Left ventricle myocardium inferior (tissue), 1 donor: Measurements from ENCODE around the gene TLE1. TPM values are rescaled to one million over a fixed set of nuclear protein-coding genes. Genes with fewer than 3 reads are reported as not detected.

Experiments used
- DNase-seq: peaks from one replicate; pipeline ENCODE4 v3.0.0-alpha.2; 2020
- H3K27ac ChIP-seq: fragments of 200-600 bp; replicated peaks from 2 replicates; pipeline ENCODE4 v1.8.0; 2021
- H3K27me3 ChIP-seq: fragments of 200-600 bp; 2 replicates; pipeline ENCODE4 v1.8.0; 2021; ENCODE audit warnings: low read depth
- H3K36me3 ChIP-seq: fragments of 200-600 bp; 2 replicates; pipeline ENCODE4 v1.8.0; 2021
- H3K4me1 ChIP-seq: fragments of 200-600 bp; 2 replicates; pipeline ENCODE4 v1.8.0; 2021
- H3K4me3 ChIP-seq: fragments of 200-600 bp; 2 replicates; pipeline ENCODE4 v1.8.0; 2021; ENCODE audit warnings: mild to moderate bottlenecking, moderate library complexity
- H3K9me3 ChIP-seq: fragments of 200-600 bp; replicated peaks from 2 replicates; pipeline ENCODE4 v1.8.0; 2021
- CTCF ChIP-seq: fragments of 200-600 bp; IDR thresholded peaks from 2 replicates; pipeline ENCODE4 v1.8.0; 2021; ENCODE audit warnings: antibody characterized with exemption, mild to moderate bottlenecking, borderline replicate concordance
- intact Hi-C: fragments of 100-400 bp; cut with micrococcal nuclease; formaldehyde crosslinking; loops from one replicate; pipeline ENCODE4 v1.11.0; 2022
- total RNA-seq: library from RNA; stranded (reverse); fragmentation: NEBNext Ultra II Directional; extraction: Animal tissue kit (Norgen Biotek cat#: 25700); gene quantifications from one replicate; pipeline ENCODE4 v1.2.1, GENCODE V29; 2021
- donor health status: DM: no; HTN: yes; CAD: no; lungs with severe emphysema.

The TLE1 gene
- total RNA-seq, 1 donor from 2014 or later: 8.5 TPM

- TF ChIP-seq CTCF: no peak
- no peak for DNase-seq
- intact Hi-C loops: no loop called here
Measured at GRCh38 chr9:81559197-81559596, 130.2 kb downstream of the TLE1 start.

GRCh38 chr9:81558091-81558830 is 131.1 kb downstream of the TLE1 start:
- Histone ChIP-seq H3K9me3 (no peaks in the 10 kb centered on the region), H3K27me3 (peaks cover 5% of the 10 kb centered on the region), H3K4me3 (no peak overlapping the region), H3K36me3 (no peaks in the 10 kb centered on the region), H3K4me1 (peaks cover 26% of the 10 kb centered on the region), H3K27ac (peak overlapping the region; percentile 45)
- intact Hi-C loops: no loop called here
- no peak for DNase-seq
- no peak for TF ChIP-seq CTCF

More at GRCh38 chr9:81559197-81559596, 130.2 kb downstream of the TLE1 start:
- no peak overlapping the region for H3K4me3 ChIP-seq
- peaks cover 25% of the 10 kb centered on the region for H3K4me1 ChIP-seq
- H3K27ac ChIP-seq: no peak overlapping the region
- no peaks in the 10 kb centered on the region for H3K36me3 ChIP-seq
- H3K27me3 ChIP-seq: peaks cover 12% of the 10 kb centered on the region
- H3K9me3 ChIP-seq: no peaks in the 10 kb centered on the region

- intact Hi-C loops: no loop called here
- no peak for DNase-seq
- no peak for TF ChIP-seq CTCF
- Histone ChIP-seq H3K9me3 (no peaks in the 10 kb centered on the region), H3K36me3 (no peaks in the 10 kb centered on the region), H3K4me3 (no peak overlapping the region), H3K27ac (peak overlapping the region; percentile 45), H3K4me1 (peaks cover 28% of the 10 kb centered on the region), H3K27me3 (peaks cover 5% of the 10 kb centered on the region)
Measured at GRCh38 chr9:81557452-81558090, 131.8 kb downstream of the TLE1 start.

- H3K4me1 ChIP-seq: peaks cover 30% of the 10 kb centered on the region
- DNase-seq: no peak
- no peaks in the 10 kb centered on the region for H3K9me3 ChIP-seq
- no peak for TF ChIP-seq CTCF
- intact Hi-C loops: no loop called here
- no peak overlapping the region for H3K4me3 ChIP-seq
- no peaks in the 10 kb centered on the region for H3K36me3 ChIP-seq
- peaks cover 5% of the 10 kb centered on the region for H3K27me3 ChIP-seq
- H3K27ac ChIP-seq: peak overlapping the region; percentile 45
Measured at GRCh38 chr9:81556923-81557322, 132.4 kb downstream of the TLE1 start.

- no peak for TF ChIP-seq CTCF
- no peak for DNase-seq
- intact Hi-C loops: no loop called here
Measured at GRCh38 chr9:81552581-81552991, 136.8 kb downstream of the TLE1 start.

More at GRCh38 chr9:81552581-81552991, 136.8 kb downstream of the TLE1 start:
- Histone ChIP-seq H3K4me3 (no peak overlapping the region), H3K9me3 (no peaks in the 10 kb centered on the region), H3K27ac (peak overlapping the region; percentile 46), H3K36me3 (no peaks in the 10 kb centered on the region), H3K4me1 (peaks cover 23% of the 10 kb centered on the region), H3K27me3 (peaks cover 38% of the 10 kb centered on the region)
